ENCODE measurements around the gene MPV17L2. TPM values are rescaled to one million over a fixed set of nuclear protein-coding genes. Genes with fewer than 3 reads are reported as not detected.

The MPV17L2 gene
- total RNA-seq, 4 donors from 2014 or later: 5.2 to 19.7 (median 11.1) TPM

GRCh38 chr19:18197941-18198340 lies 4.9 kb downstream of the MPV17L2 start:
- no peak overlapping the region for H3K4me3 ChIP-seq
- H3K9me3 ChIP-seq: no peaks in the 10 kb centered on the region
- intact Hi-C loops (cut with DNase I; ENCODE audit: low total_unique reads): no loop called here
- DNase-seq: no peak
- peaks cover 0 to 17% of the 10 kb centered on the region in 2 donors for H3K4me1 ChIP-seq
- no peak overlapping the region for H3K27ac ChIP-seq
- no peaks in the 10 kb centered on the region for H3K27me3 ChIP-seq
- H3K36me3 ChIP-seq: no peaks in the 10 kb centered on the region
- TF ChIP-seq CTCF (IDR thresholded peaks at IDR 0.05) (no peak), POLR2A (IDR thresholded peaks at IDR 0.05) (no peak)

GRCh38 chr19:18198374-18198773 lies 5.4 kb downstream of the MPV17L2 start:
- Histone ChIP-seq H3K4me1 (peaks cover 0 to 19% of the 10 kb centered on the region in 2 donors), H3K36me3 (no peaks in the 10 kb centered on the region), H3K27ac (no peak overlapping the region), H3K27me3 (no peaks in the 10 kb centered on the region), H3K4me3 (no peak overlapping the region), H3K9me3 (no peaks in the 10 kb centered on the region)
- TF ChIP-seq CTCF (IDR thresholded peaks at IDR 0.05) (no peak), POLR2A (IDR thresholded peaks at IDR 0.05) (no peak)
- DNase-seq: no peak
- intact Hi-C loops (cut with DNase I; ENCODE audit: low total_unique reads): no loop called here

- H3K4me1 ChIP-seq: peaks cover 0 to 7% of the 10 kb centered on the region in 2 donors
- H3K27me3 ChIP-seq: no peaks in the 10 kb centered on the region
- intact Hi-C loops (cut with DNase I; ENCODE audit: low total_unique reads): no loop called here
- no peaks in the 10 kb centered on the region for H3K36me3 ChIP-seq
- no peak for DNase-seq
- no peak overlapping the region for H3K4me3 ChIP-seq
- no peak for TF ChIP-seq CTCF (IDR thresholded peaks at IDR 0.05)
- no peak for TF ChIP-seq POLR2A (IDR thresholded peaks at IDR 0.05)
- no peak overlapping the region for H3K27ac ChIP-seq
- no peaks in the 10 kb centered on the region for H3K9me3 ChIP-seq
Observed at GRCh38 chr19:18202397-18202777, 9.4 kb downstream of the MPV17L2 start.

GRCh38 chr19:18202778-18203407 lies 9.9 kb downstream of the MPV17L2 start:
- no peaks in the 10 kb centered on the region for H3K36me3 ChIP-seq
- TF ChIP-seq POLR2A (IDR thresholded peaks at IDR 0.05) (no peak), CTCF (IDR thresholded peaks at IDR 0.05) (peak in 1 of 4 experiments; percentile 42)
- DNase-seq: peak; percentile 46 to 48
- no peaks in the 10 kb centered on the region for H3K9me3 ChIP-seq
- H3K4me3 ChIP-seq: peak overlapping the region; percentile 63 to 79
- no peak overlapping the region for H3K27ac ChIP-seq
- intact Hi-C loops (cut with DNase I; ENCODE audit: low total_unique reads): no loop called here
- no peaks in the 10 kb centered on the region for H3K27me3 ChIP-seq
- peaks cover 0 to 7% of the 10 kb centered on the region in 2 donors for H3K4me1 ChIP-seq

- no peak for TF ChIP-seq POLR2A (IDR thresholded peaks at IDR 0.05)
- TF ChIP-seq CTCF (IDR thresholded peaks at IDR 0.05): no peak
- H3K36me3 ChIP-seq: no peaks in the 10 kb centered on the region
- no peaks in the 10 kb centered on the region for H3K9me3 ChIP-seq
- H3K27ac ChIP-seq: peak overlapping the region; percentile 51 to 67
- peaks cover 0 to 7% of the 10 kb centered on the region in 2 donors for H3K4me1 ChIP-seq
- H3K4me3 ChIP-seq: peak overlapping the region; percentile 63 to 79
- DNase-seq: no peak
- H3K27me3 ChIP-seq: no peaks in the 10 kb centered on the region
- intact Hi-C loops (cut with DNase I; ENCODE audit: low total_unique reads): no loop called here
Observed at GRCh38 chr19:18203408-18203862, 10.4 kb downstream of the MPV17L2 start.

All from uterus (tissue), 4 donors.